CD8-positive, alpha-beta memory T cell (primary cell): ENCODE measurements around the gene DUSP28. TPM values are rescaled to one million over a fixed set of nuclear protein-coding genes. Genes with fewer than 3 reads are reported as not detected.

Source experiments
- CTCF ChIA-PET: fragments of 350-600 bp; sonication (Branson Sonifier 250); formaldehyde crosslinking; loops from one replicate; lab custom pipeline; 2021; ENCODE audit warnings: antibody characterized with exemption; lab: Charles Lee
- POLR2A ChIA-PET: fragments of 350-600 bp; sonication (Branson Sonifier 250); formaldehyde crosslinking; loops from one replicate; lab custom pipeline; 2021; ENCODE audit warnings: antibody characterized with exemption; lab: Charles Lee
- DNase-seq, 5 donors: peaks; one replicate each; pipeline versions ENCODE4 v3.0.0 to v3.0.0-alpha.2; 2020 to 2022; ENCODE audit warnings: mixed read lengths in 1 of 5
- H3K27ac ChIP-seq: one replicate; pipeline ENCODE4 v1.7.0; 2013; ENCODE audit warnings: low read depth, mild to moderate bottlenecking, low read length, moderate library complexity
- H3K27me3 ChIP-seq: 2 replicates; pipeline ENCODE4 v1.7.0; 2013; ENCODE audit warnings: low read length, mild to moderate bottlenecking; ENCODE audit not compliant: insufficient read depth, poor library complexity, severe bottlenecking
- H3K36me3 ChIP-seq: 2 replicates; pipeline ENCODE4 v1.7.0; 2013; ENCODE audit warnings: mild to moderate bottlenecking, low read length, moderate library complexity; ENCODE audit not compliant: insufficient read depth
- H3K4me1 ChIP-seq: 2 replicates; pipeline ENCODE4 v1.7.0; 2013; ENCODE audit warnings: mild to moderate bottlenecking, low read length, moderate library complexity; ENCODE audit not compliant: insufficient read depth
- H3K4me3 ChIP-seq: 2 replicates; pipeline ENCODE4 v1.7.0; 2013; ENCODE audit warnings: mild to moderate bottlenecking, low read length
- H3K9me3 ChIP-seq: 2 replicates; pipeline ENCODE4 v1.7.0; 2013; ENCODE audit warnings: mild to moderate bottlenecking, low read length
- H3K27ac Mint-ChIP-seq, 8 donors: one replicate each; pipeline ENCODE4 v1.8.0; 2020 to 2021; ENCODE audit warnings: mixed read lengths in 8 of 8, mild to moderate bottlenecking in 6 of 8, inconsistent platforms in 3 of 8, moderate library complexity in 3 of 8
- H3K27me3 Mint-ChIP-seq, 2 donors: one replicate each; pipeline ENCODE4 v1.8.0; 2020 to 2021; ENCODE audit warnings: mixed read lengths in 2 of 2, mild to moderate bottlenecking in 1 of 2, moderate library complexity in 1 of 2
- H3K36me3 Mint-ChIP-seq, 3 donors: one replicate each; pipeline ENCODE4 v1.8.0; 2020 to 2021; ENCODE audit warnings: mixed read lengths in 3 of 3, inconsistent platforms in 1 of 3, mild to moderate bottlenecking in 1 of 3
- H3K4me1 Mint-ChIP-seq, 3 donors: one replicate each; pipeline ENCODE4 v1.8.0; 2020 to 2021; ENCODE audit warnings: mixed read lengths in 3 of 3, inconsistent platforms in 1 of 3, mild to moderate bottlenecking in 1 of 3
- H3K4me3 Mint-ChIP-seq, 7 donors: one replicate each; pipeline ENCODE4 v1.8.0; 2020 to 2021; ENCODE audit warnings: mixed read lengths in 7 of 7, mild to moderate bottlenecking in 6 of 7, moderate library complexity in 4 of 7, inconsistent platforms in 2 of 7
- H3K9me3 Mint-ChIP-seq, 5 donors: one replicate each; pipeline ENCODE4 v1.8.0; 2020 to 2022; ENCODE audit warnings: mixed read lengths in 5 of 5, mild to moderate bottlenecking in 3 of 5, moderate library complexity in 2 of 5, inconsistent platforms in 1 of 5
- polyA plus RNA-seq: library from polyadenylated mRNA; unstranded; fragments of 300-500 nt; fragmentation: Illumina TruSeq; gene quantifications from one replicate; pipeline ENCODE4 v1.2.3, GENCODE V29; 2021
- total RNA-seq, 2 experiments: library from RNA; stranded (reverse); gene quantifications; one replicate each; pipeline ENCODE4 v1.2.3, GENCODE V29; 2021

DUSP28 gene
- total and polyA plus RNA-seq, 3 experiments from 2014 or later = 7.0 to 22.0 (median 7.0) TPM

GRCh38 chr2:240586919-240587800, 27.0 kb downstream of the DUSP28 start:
- Histone ChIP-seq H3K27me3 (no peaks in the 10 kb centered on the region), H3K27ac (peak overlapping the region; percentile 70), H3K36me3 (peaks cover 8% of the 10 kb centered on the region), H3K9me3 (no peaks in the 10 kb centered on the region), H3K4me3 (peak overlapping the region; percentile 97), H3K4me1 (peaks cover 35% of the 10 kb centered on the region)
- Mint-ChIP-seq H3K9me3 (no peaks in the 10 kb centered on the region), H3K4me3 (peak overlapping the region; percentile 93 to 98 (median 95)), H3K4me1 (peaks cover 43 to 72% (median 47%) of the 10 kb centered on the region in 3 donors), H3K36me3 (peaks cover 0 to 57% (median 3%) of the 10 kb centered on the region in 3 donors), H3K27me3 (peaks cover 0 to 2% of the 10 kb centered on the region in 2 donors), H3K27ac (peak overlapping the region; percentile 89 to 99 (median 96))
- peak; percentile 55 to 74 (median 60) for DNase-seq
- POLR2A ChIA-PET = interaction anchor here (1.3 to 4.6 kb wide), 8 partner anchors 14 to 73 kb away, joined by 3 to 99 read pairs (median 15); partner anchors contain the start of genes DUSP28, GPR35 and RNPEPL1
- CTCF ChIA-PET = interaction anchor here (0.7 to 5.6 kb wide), 16 partner anchors 15 to 121 kb away, joined by 3 to 68 read pairs (median 6); partner anchors contain the start of genes DUSP28, GPR35 and RNPEPL1

- Histone ChIP-seq H3K4me3 (peak overlapping the region; percentile 97), H3K27me3 (no peaks in the 10 kb centered on the region), H3K27ac (no peak overlapping the region), H3K36me3 (peaks cover 9% of the 10 kb centered on the region), H3K9me3 (no peaks in the 10 kb centered on the region), H3K4me1 (peaks cover 35% of the 10 kb centered on the region)
- peak overlapping the region; percentile 69 to 99 (median 96) for H3K27ac Mint-ChIP-seq
- CTCF ChIA-PET = interaction anchor here (0.9 to 5.6 kb wide), 9 partner anchors 8 to 74 kb away, joined by 3 to 68 read pairs (median 10); partner anchors contain the start of genes DUSP28 and GPR35
- no peaks in the 10 kb centered on the region for H3K9me3 Mint-ChIP-seq
- POLR2A ChIA-PET = interaction anchor here (0.6 to 4.6 kb wide), 5 partner anchors 19 to 34 kb away, joined by 3 to 99 read pairs (median 28); partner anchors contain the start of genes DUSP28 and RNPEPL1
- H3K4me1 Mint-ChIP-seq = peaks cover 41 to 66% (median 43%) of the 10 kb centered on the region in 3 donors
- H3K27me3 Mint-ChIP-seq = peaks cover 0 to 2% of the 10 kb centered on the region in 2 donors
- DNase-seq = peak in 1 of 5 donors; percentile 37
- H3K4me3 Mint-ChIP-seq = peak overlapping the region; percentile 93 to 98 (median 95)
- H3K36me3 Mint-ChIP-seq = peaks cover 0 to 63% (median 0%) of the 10 kb centered on the region in 3 donors
Measured at GRCh38 chr2:240588006-240588655, 28.0 kb downstream of the DUSP28 start.

- H3K4me1 ChIP-seq = peaks cover 35% of the 10 kb centered on the region
- Mint-ChIP-seq H3K36me3 (peaks cover 0 to 69% (median 0%) of the 10 kb centered on the region in 3 donors), H3K9me3 (no peaks in the 10 kb centered on the region), H3K4me1 (peaks cover 41 to 61% (median 43%) of the 10 kb centered on the region in 3 donors), H3K27ac (peak overlapping the region in 5 of 8 donors; percentile 87 to 99 (median 96)), H3K4me3 (peak overlapping the region; percentile 39 to 97 (median 94)), H3K27me3 (peaks cover 0 to 2% of the 10 kb centered on the region in 2 donors)
- DNase-seq = peak in 1 of 5 donors; percentile 10
- CTCF ChIA-PET = interaction anchor here (1.2 to 5.6 kb wide), 4 partner anchors 9 to 74 kb away, joined by 3 to 68 read pairs (median 22); no protein-coding TSS in a partner anchor
- H3K4me3 ChIP-seq = no peak overlapping the region
- peaks cover 9% of the 10 kb centered on the region for H3K36me3 ChIP-seq
- H3K27ac ChIP-seq = no peak overlapping the region
- H3K27me3 ChIP-seq = no peaks in the 10 kb centered on the region
- H3K9me3 ChIP-seq = no peaks in the 10 kb centered on the region
- POLR2A ChIA-PET = interaction anchor here (0.6 to 4.6 kb wide), 4 partner anchors 20 to 32 kb away, joined by 3 to 99 read pairs (median 16); partner anchors contain the start of genes DUSP28 and RNPEPL1
Measured at GRCh38 chr2:240588669-240589068, 28.5 kb downstream of the DUSP28 start.

GRCh38 chr2:240589375-240589774, 29.2 kb downstream of the DUSP28 start:
- ChIA-PET CTCF (interaction anchor here (1.2 to 5.6 kb wide), 4 partner anchors 10 to 75 kb away, joined by 3 to 68 read pairs (median 22); no protein-coding TSS in a partner anchor), POLR2A (interaction anchor here (0.6 kb wide), 1 partner anchor 29 kb away, joined by 3 read pairs; the partner anchor contains the start of gene DUSP28)
- Histone ChIP-seq H3K9me3 (no peaks in the 10 kb centered on the region), H3K36me3 (peaks cover 9% of the 10 kb centered on the region), H3K4me3 (no peak overlapping the region), H3K27me3 (no peaks in the 10 kb centered on the region), H3K4me1 (peaks cover 33% of the 10 kb centered on the region), H3K27ac (no peak overlapping the region)
- Mint-ChIP-seq H3K4me1 (peaks cover 39 to 57% (median 42%) of the 10 kb centered on the region in 3 donors), H3K9me3 (no peaks in the 10 kb centered on the region), H3K27me3 (peaks cover 0 to 2% of the 10 kb centered on the region in 2 donors), H3K36me3 (peaks cover 0 to 75% (median 0%) of the 10 kb centered on the region in 3 donors), H3K4me3 (no peak overlapping the region), H3K27ac (peak overlapping the region in 2 of 8 donors; percentile 57 to 61)
- DNase-seq = peak in 1 of 5 donors; percentile 30

DNA sequence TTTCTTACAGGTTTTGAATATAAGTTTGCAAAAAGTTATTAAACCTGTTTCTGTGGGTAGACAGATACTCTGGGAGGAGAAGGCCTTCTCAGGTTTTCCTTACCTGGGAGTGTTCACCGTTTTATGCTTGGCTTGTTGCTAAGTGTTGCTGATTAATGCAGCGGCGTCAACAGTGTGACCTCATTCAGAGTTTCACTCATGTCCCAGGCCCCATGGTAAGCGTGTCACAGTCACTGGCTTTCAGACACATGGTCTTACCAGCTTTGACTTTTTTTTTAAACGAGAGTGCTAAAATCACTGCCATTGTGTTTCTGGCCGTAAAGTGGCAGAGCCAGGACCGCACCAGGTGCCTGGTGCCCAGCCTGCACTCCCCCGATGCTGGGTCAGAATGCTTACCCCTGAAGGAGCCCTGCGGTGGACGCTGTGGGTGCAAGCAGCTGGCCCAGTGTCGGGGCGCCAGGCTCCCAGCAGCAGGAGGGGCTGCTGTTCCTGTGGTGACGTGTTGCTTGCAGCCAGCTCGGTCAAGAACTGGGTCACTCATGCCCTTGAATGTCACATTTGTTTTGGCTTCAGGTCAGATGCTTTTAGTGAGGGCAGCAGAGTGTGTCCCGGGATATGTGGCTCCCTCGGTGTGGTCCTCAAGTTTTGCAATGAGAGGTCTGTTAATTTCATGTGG, 29.8 kb downstream of the DUSP28 start:
- peak overlapping the region in 1 of 8 donors; percentile 61 for H3K27ac Mint-ChIP-seq
- POLR2A ChIA-PET = no interaction called here
- no peaks in the 10 kb centered on the region for H3K9me3 ChIP-seq

GRCh38 chr2:240590681-240591111, 30.5 kb downstream of the DUSP28 start:
- Histone ChIP-seq H3K36me3 (peaks cover 9% of the 10 kb centered on the region), H3K4me1 (peaks cover 20% of the 10 kb centered on the region), H3K27me3 (no peaks in the 10 kb centered on the region), H3K27ac (no peak overlapping the region), H3K9me3 (no peaks in the 10 kb centered on the region), H3K4me3 (no peak overlapping the region)
- POLR2A ChIA-PET = no interaction called here
- Mint-ChIP-seq H3K27me3 (peaks cover 0 to 2% of the 10 kb centered on the region in 2 donors), H3K36me3 (peaks cover 0 to 76% (median 0%) of the 10 kb centered on the region in 3 donors), H3K4me3 (peak overlapping the region in 1 of 7 donors; percentile 58), H3K27ac (no peak overlapping the region), H3K9me3 (no peaks in the 10 kb centered on the region), H3K4me1 (peaks cover 29 to 44% (median 31%) of the 10 kb centered on the region in 3 donors)
- CTCF ChIA-PET = interaction anchor here (1.5 kb wide), 1 partner anchor 11 kb away, joined by 4 read pairs; no protein-coding TSS in a partner anchor
- peak in 1 of 5 donors; percentile 48 for DNase-seq

More for the DNA sequence above, 29.8 kb downstream of the DUSP28 start:
- Histone ChIP-seq H3K4me3 (no peak overlapping the region), H3K36me3 (peaks cover 9% of the 10 kb centered on the region), H3K27ac (no peak overlapping the region), H3K27me3 (no peaks in the 10 kb centered on the region), H3K4me1 (peaks cover 27% of the 10 kb centered on the region)
- Mint-ChIP-seq H3K9me3 (no peaks in the 10 kb centered on the region), H3K27me3 (peaks cover 0 to 2% of the 10 kb centered on the region in 2 donors), H3K36me3 (peaks cover 0 to 75% (median 0%) of the 10 kb centered on the region in 3 donors), H3K4me3 (no peak overlapping the region), H3K4me1 (peaks cover 33 to 51% (median 36%) of the 10 kb centered on the region in 3 donors)
- DNase-seq = peak in 1 of 5 donors; percentile 29
- CTCF ChIA-PET = interaction anchor here (1.5 kb wide), 1 partner anchor 10 kb away, joined by 4 read pairs; no protein-coding TSS in a partner anchor
